Measurements from ENCODE around the gene PPT2. TPM values are rescaled to one million over a fixed set of nuclear protein-coding genes. Genes with fewer than 3 reads are reported as not detected.

Gene PPT2
- total and polyA plus RNA-seq, 2 of the 13 experiments (the other 11 are each of a cell fraction or from before 2014, with no cell fraction given) = 39.2 to 61.8 TPM

DNA sequence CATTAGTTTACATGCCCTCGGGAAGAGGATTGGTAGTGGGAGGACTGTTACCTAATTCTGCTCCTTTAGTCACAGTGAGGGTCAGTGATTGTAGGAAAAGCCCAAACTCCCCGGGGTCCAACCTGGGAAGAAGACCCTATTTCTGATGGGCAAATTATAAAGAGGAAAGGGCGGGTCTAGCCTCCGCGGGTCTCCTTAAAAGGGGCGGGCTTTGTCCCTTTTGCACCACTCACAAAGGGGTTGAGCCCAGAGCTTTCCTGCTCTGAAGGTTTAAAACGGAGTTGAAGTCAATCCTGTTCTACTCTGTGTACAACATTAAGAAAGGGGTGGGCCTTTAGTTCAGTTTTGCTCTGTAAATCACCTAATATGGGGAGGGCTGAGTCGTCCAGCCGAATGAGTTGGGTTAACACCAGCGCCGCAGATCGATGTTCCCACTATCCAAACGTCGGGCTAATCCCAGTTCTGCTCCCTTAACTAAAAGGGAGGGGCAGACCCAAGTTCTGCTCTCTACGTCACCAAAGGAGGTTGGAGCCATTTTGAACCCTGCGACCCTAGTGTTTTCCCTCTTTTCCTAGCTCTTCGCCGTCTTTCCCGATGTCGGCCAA, 23.3 kb downstream of the PPT2 start (continued):
- TF ChIP-seq ZMYM3 (CRISPR knock-in tag; IDR thresholded peaks at IDR 0.05) (0 out of 2 replicates have a peak, but pooled peaks have one; percentile 56), ZNF335 (CRISPR knock-in tag; IDR thresholded peaks at IDR 0.05) (no peak), SRSF1 (optimal IDR thresholded peaks at IDR 0.05; ENCODE audit: low read depth, low read length) (no peak), ZNF205 (CRISPR knock-in tag; IDR thresholded peaks at IDR 0.05) (no peak), ZMYM4 (CRISPR knock-in tag; IDR thresholded peaks at IDR 0.05) (no peak; the same call in none of the 2 replicates), ATF7 (IDR thresholded peaks at IDR 0.05) (no peak), ATF7 (CRISPR knock-in tag; IDR thresholded peaks at IDR 0.05) (0 out of 2 replicates have a peak, but pooled peaks have one; percentile 27), PRPF4 (IDR thresholded peaks at IDR 0.05; ENCODE audit: low read depth, low read length, poor library complexity, severe bottlenecking) (no peak), RFX5 (IDR thresholded peaks at IDR 0.05; ENCODE audit: low read depth, low read length) (no peak), ZSCAN30 (CRISPR knock-in tag; IDR thresholded peaks at IDR 0.05) (no peak), ZNF33B (CRISPR knock-in tag; IDR thresholded peaks at IDR 0.05) (no peak; the same call in 1 of the 2 replicates), HDAC2 (CRISPR knock-in tag; IDR thresholded peaks at IDR 0.05) (no peak)
- TF ChIP-seq, protein P1, sequence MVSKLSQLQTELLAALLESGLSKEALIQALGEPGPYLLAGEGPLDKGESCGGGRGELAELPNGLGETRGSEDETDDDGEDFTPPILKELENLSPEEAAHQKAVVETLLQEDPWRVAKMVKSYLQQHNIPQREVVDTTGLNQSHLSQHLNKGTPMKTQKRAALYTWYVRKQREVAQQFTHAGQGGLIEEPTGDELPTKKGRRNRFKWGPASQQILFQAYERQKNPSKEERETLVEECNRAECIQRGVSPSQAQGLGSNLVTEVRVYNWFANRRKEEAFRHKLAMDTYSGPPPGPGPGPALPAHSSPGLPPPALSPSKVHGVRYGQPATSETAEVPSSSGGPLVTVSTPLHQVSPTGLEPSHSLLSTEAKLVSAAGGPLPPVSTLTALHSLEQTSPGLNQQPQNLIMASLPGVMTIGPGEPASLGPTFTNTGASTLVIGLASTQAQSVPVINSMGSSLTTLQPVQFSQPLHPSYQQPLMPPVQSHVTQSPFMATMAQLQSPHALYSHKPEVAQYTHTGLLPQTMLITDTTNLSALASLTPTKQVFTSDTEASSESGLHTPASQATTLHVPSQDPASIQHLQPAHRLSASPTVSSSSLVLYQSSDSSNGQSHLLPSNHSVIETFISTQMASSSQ (IDR thresholded peaks at IDR 0.05; ENCODE audit: low read depth) = no peak
- TF ChIP-seq, protein P1 (CRISPR knock-in tag; IDR thresholded peaks at IDR 0.05; ENCODE audit: borderline replicate concordance) = no peak
- TF ChIP-seq, protein P2, sequence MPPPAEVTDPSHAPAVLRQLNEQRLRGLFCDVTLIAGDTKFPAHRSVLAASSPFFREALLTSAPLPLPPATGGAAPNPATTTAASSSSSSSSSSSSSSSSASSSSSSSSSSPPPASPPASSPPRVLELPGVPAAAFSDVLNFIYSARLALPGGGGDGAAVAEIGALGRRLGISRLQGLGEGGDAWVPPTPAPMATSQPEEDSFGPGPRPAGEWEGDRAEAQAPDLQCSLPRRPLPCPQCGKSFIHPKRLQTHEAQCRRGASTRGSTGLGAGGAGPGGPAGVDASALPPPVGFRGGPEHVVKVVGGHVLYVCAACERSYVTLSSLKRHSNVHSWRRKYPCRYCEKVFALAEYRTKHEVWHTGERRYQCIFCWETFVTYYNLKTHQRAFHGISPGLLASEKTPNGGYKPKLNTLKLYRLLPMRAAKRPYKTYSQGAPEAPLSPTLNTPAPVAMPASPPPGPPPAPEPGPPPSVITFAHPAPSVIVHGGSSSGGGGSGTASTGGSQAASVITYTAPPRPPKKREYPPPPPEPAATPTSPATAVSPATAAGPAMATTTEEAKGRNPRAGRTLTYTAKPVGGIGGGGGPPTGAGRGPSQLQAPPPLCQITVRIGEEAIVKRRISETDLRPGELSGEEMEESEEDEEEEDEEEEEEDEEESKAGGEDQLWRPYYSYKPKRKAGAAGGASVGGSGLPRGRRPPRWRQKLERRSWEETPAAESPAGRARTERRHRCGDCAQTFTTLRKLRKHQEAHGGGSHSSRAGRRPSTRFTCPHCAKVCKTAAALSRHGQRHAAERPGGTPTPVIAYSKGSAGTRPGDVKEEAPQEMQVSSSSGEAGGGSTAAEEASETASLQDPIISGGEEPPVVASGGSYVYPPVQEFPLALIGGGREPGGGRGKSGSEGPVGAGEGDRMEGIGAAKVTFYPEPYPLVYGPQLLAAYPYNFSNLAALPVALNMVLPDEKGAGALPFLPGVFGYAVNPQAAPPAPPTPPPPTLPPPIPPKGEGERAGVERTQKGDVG (CRISPR knock-in tag; IDR thresholded peaks at IDR 0.05; ENCODE audit: borderline replicate concordance) = no peak
- TF ChIP-seq, protein P3, sequence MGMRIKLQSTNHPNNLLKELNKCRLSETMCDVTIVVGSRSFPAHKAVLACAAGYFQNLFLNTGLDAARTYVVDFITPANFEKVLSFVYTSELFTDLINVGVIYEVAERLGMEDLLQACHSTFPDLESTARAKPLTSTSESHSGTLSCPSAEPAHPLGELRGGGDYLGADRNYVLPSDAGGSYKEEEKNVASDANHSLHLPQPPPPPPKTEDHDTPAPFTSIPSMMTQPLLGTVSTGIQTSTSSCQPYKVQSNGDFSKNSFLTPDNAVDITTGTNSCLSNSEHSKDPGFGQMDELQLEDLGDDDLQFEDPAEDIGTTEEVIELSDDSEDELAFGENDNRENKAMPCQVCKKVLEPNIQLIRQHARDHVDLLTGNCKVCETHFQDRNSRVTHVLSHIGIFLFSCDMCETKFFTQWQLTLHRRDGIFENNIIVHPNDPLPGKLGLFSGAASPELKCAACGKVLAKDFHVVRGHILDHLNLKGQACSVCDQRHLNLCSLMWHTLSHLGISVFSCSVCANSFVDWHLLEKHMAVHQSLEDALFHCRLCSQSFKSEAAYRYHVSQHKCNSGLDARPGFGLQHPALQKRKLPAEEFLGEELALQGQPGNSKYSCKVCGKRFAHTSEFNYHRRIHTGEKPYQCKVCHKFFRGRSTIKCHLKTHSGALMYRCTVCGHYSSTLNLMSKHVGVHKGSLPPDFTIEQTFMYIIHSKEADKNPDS (CRISPR knock-in tag; IDR thresholded peaks at IDR 0.05) = no peak
